K562 (cell line): ENCODE data around the gene MPI. TPM values are rescaled to one million over a fixed set of nuclear protein-coding genes. Genes with fewer than 3 reads are reported as not detected.

ENCODE experiments used
- ARID3B ChIP-seq: fragments of 250-450 bp; sonication (Bioruptor Pico); IDR thresholded peaks from 2 replicates; pipeline ENCODE4 v1.4.0; 2020; ENCODE audit warnings: borderline replicate concordance
- CXXC5 ChIP-seq: fragments of 250-450 bp; sonication (Bioruptor Pico); IDR thresholded peaks from 2 replicates; pipeline ENCODE4 v1.8.0; 2022; ENCODE audit warnings: inconsistent platforms, mild to moderate bottlenecking, moderate library complexity
- DIDO1 ChIP-seq: fragments of 450-650 bp; IDR thresholded peaks from 2 replicates; pipeline ENCODE4 v1.6.1; 2016; ENCODE audit warnings: low read depth, missing biosample characterization, missing genetic modification characterization
- HMG20A ChIP-seq: fragments of 450-650 bp; formaldehyde crosslinking; conservative IDR thresholded peaks from 2 replicates; pipeline ENCODE4 v1.4.0; 2020; ENCODE audit warnings: mild to moderate bottlenecking, mixed read lengths
- ID3 ChIP-seq, 2 experiments: fragments of 250-450 bp in 1 of 2; fragments of 450-650 bp in 1 of 2; sonication (Bioruptor Pico) in 1 of 2; IDR thresholded peaks; 2 replicates each; pipeline versions ENCODE4 v1.6.1 to v1.8.0; 2016 to 2021; ENCODE audit warnings: mild to moderate bottlenecking in 2 of 2, moderate library complexity in 2 of 2, missing compliant biosample characterization in 1 of 2, missing genetic modification characterization in 1 of 2
- MBD1 ChIP-seq: fragments of 250-450 bp; sonication (Bioruptor Pico); IDR thresholded peaks from 2 replicates; pipeline ENCODE4 v1.8.0; 2022; ENCODE audit warnings: inconsistent platforms
- NR3C1 ChIP-seq: sonication (generic); formaldehyde crosslinking; IDR thresholded peaks from 2 replicates; pipeline ENCODE4 v1.8.1; 2022; ENCODE audit warnings: missing genetic modification reagents
- PRMT5 ChIP-seq: sonication (generic); formaldehyde crosslinking; IDR thresholded peaks from 2 replicates; pipeline ENCODE4 v1.5.0; 2020; ENCODE audit warnings: missing genetic modification reagents
- RFX7 ChIP-seq: fragments of 250-450 bp; sonication (Bioruptor Pico); IDR thresholded peaks from 2 replicates; pipeline ENCODE4 v1.5.1; 2021; ENCODE audit warnings: mild to moderate bottlenecking
- SRSF9 ChIP-seq: fragments of 200-400 bp; formaldehyde crosslinking; IDR thresholded peaks from 2 replicates; pipeline ENCODE4 v1.6.1; 2017; ENCODE audit warnings: low read depth, low read length, borderline replicate concordance
- TOE1 ChIP-seq, 2 experiments: fragments of 450-650 bp in 1 of 2; sonication (generic) in 1 of 2; formaldehyde crosslinking in 1 of 2; IDR thresholded peaks; 2 replicates each; pipeline versions ENCODE4 v1.7.1 to v1.8.0; 2016 to 2022; ENCODE audit warnings: borderline replicate concordance in 2 of 2, mild to moderate bottlenecking in 2 of 2, antibody characterized with exemption in 1 of 2, inconsistent platforms in 1 of 2, low read depth in 1 of 2, missing genetic modification reagents in 1 of 2, moderate library complexity in 1 of 2
- ZNF224 ChIP-seq: sonication (generic); formaldehyde crosslinking; IDR thresholded peaks from 2 replicates; pipeline ENCODE4 v1.8.0; 2022; ENCODE audit warnings: mild to moderate bottlenecking, missing genetic modification reagents
- polyA plus RNA-seq, 8 experiments: library from polyadenylated mRNA; depleted of rRNA in 4 of 8; stranded (reverse) in 5 of 8; unstranded in 3 of 8; fragments of >200 nt; fragmentation: Nextera tagmentation in 2 of 8; fragmentation: Illumina TruSeq in 1 of 8; extraction: Ambion mirVana in 2 of 8; extraction: Trizol in 1 of 8; gene quantifications; 2 replicates each; pipeline versions ENCODE4 v1.2.1 to v1.2.3, GENCODE V29; 2011 to 2014; ENCODE audit warnings: inconsistent platforms in 1 of 8, missing spikeins in 1 of 8
- total RNA-seq, 7 experiments: library from RNA; depleted of rRNA in 6 of 7; stranded (reverse); fragments of >200 nt in 6 of 7; fragmentation: Illumina TruSeq in 2 of 7; extraction: Trizol in 2 of 7; gene quantifications; 2 replicates each; pipeline versions ENCODE4 v1.2.1 to v1.2.3, GENCODE V29; 2011 to 2021; ENCODE audit warnings: low replicate concordance in 1 of 7
- TF ChIP-seq, protein P1 (sequence below): fragments of 150-350 bp; IDR thresholded peaks from 2 replicates; pipeline ENCODE4 v1.6.1; 2014; ENCODE audit warnings: low read depth, mild to moderate bottlenecking, low read length, borderline replicate concordance
- TF ChIP-seq, protein P2 (sequence below): sonication (generic); formaldehyde crosslinking; IDR thresholded peaks from 2 replicates; pipeline ENCODE4 v1.8.0; 2022; ENCODE audit warnings: mild to moderate bottlenecking, low read depth, missing genetic modification reagents
- TF ChIP-seq, protein P3 (sequence below), 2 experiments: fragments of 450-650 bp; IDR thresholded peaks; 2 replicates each; pipeline ENCODE4 v1.6.1; 2016

Gene MPI
- total and polyA plus RNA-seq, 9 of the 15 experiments (the other 6 are each of a cell fraction or from before 2014, with no cell fraction given), result 30.7 to 105 (median 40.5) TPM

- TF ChIP-seq MBD1 (CRISPR knock-in tag) (no peak), SRSF9 (no peak), ZNF224 (0 out of 2 replicates have a peak, but pooled peaks have one; percentile 42), PRMT5 (CRISPR knock-in tag) (no peak), HMG20A (CRISPR knock-in tag) (no peak), RFX7 (CRISPR knock-in tag) (no peak), ARID3B (CRISPR knock-in tag) (no peak), NR3C1 (CRISPR knock-in tag) (no peak), CXXC5 (CRISPR knock-in tag) (no peak), ID3 (CRISPR knock-in tag; IDR thresholded peaks at IDR 0.05) (no peak), ID3 (tag; IDR thresholded peaks at IDR 0.05) (peak; percentile 68), TOE1 (IDR thresholded peaks at IDR 0.05; ENCODE audit: borderline replicate concordance) (no peak), TOE1 (CRISPR knock-in tag; IDR thresholded peaks at IDR 0.05; ENCODE audit: borderline replicate concordance, low read depth) (no peak), DIDO1 (tag) (no peak)
- TF ChIP-seq, protein P1, sequence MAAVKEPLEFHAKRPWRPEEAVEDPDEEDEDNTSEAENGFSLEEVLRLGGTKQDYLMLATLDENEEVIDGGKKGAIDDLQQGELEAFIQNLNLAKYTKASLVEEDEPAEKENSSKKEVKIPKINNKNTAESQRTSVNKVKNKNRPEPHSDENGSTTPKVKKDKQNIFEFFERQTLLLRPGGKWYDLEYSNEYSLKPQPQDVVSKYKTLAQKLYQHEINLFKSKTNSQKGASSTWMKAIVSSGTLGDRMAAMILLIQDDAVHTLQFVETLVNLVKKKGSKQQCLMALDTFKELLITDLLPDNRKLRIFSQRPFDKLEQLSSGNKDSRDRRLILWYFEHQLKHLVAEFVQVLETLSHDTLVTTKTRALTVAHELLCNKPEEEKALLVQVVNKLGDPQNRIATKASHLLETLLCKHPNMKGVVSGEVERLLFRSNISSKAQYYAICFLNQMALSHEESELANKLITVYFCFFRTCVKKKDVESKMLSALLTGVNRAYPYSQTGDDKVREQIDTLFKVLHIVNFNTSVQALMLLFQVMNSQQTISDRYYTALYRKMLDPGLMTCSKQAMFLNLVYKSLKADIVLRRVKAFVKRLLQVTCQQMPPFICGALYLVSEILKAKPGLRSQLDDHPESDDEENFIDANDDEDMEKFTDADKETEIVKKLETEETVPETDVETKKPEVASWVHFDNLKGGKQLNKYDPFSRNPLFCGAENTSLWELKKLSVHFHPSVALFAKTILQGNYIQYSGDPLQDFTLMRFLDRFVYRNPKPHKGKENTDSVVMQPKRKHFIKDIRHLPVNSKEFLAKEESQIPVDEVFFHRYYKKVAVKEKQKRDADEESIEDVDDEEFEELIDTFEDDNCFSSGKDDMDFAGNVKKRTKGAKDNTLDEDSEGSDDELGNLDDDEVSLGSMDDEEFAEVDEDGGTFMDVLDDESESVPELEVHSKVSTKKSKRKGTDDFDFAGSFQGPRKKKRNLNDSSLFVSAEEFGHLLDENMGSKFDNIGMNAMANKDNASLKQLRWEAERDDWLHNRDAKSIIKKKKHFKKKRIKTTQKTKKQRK, result no peak
- TF ChIP-seq, protein P2, sequence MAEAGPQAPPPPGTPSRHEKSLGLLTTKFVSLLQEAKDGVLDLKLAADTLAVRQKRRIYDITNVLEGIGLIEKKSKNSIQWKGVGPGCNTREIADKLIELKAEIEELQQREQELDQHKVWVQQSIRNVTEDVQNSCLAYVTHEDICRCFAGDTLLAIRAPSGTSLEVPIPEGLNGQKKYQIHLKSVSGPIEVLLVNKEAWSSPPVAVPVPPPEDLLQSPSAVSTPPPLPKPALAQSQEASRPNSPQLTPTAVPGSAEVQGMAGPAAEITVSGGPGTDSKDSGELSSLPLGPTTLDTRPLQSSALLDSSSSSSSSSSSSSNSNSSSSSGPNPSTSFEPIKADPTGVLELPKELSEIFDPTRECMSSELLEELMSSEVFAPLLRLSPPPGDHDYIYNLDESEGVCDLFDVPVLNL, result no peak
- TF ChIP-seq, protein P3, sequence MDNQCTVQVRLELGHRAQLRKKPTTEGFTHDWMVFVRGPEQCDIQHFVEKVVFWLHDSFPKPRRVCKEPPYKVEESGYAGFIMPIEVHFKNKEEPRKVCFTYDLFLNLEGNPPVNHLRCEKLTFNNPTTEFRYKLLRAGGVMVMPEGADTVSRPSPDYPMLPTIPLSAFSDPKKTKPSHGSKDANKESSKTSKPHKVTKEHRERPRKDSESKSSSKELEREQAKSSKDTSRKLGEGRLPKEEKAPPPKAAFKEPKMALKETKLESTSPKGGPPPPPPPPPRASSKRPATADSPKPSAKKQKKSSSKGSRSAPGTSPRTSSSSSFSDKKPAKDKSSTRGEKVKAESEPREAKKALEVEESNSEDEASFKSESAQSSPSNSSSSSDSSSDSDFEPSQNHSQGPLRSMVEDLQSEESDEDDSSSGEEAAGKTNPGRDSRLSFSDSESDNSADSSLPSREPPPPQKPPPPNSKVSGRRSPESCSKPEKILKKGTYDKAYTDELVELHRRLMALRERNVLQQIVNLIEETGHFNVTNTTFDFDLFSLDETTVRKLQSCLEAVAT (IDR thresholded peaks at IDR 0.05), result peak; percentile 17 to 56; a peak in 2 of 4 replicates
These were observed 406 bp upstream of the MPI start (continued) for GRCh38 chr15:74889390-74889882.
